ENCODE measurements around the gene FAM170B. TPM values are rescaled to one million over a fixed set of nuclear protein-coding genes. Genes with fewer than 3 reads are reported as not detected.

Gene FAM170B
- total RNA-seq, 2 donors from 2014 or later: not detected

DNA sequence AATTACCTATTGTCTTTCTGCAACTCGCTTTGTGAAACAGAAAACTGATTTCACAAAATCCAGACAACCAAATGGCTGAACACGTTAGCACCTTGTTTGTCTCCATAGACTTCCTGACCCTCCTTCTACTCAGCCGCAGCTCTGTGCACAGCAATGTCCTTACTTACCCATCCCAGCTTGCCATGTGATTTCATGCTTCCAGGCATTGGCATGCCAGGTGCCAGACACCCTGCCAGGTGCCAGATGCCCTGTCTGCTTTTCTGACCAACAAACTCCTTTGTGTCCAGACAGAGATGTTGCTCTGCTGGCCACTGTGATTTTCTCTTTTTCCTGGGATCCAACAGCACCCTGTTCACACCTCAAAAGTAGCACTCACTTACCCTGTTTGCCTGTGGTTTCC lies 16.1 kb upstream of the FAM170B start:
- no peak overlapping the region for H3K27ac ChIP-seq
- H3K36me3 ChIP-seq: no peaks in the 10 kb centered on the region
- H3K9ac ChIP-seq (ENCODE audit: low read depth in 2 of 2, low read length in 2 of 2): no peak overlapping the region
- no peak overlapping the region for H3K4me3 ChIP-seq
- H3K9me3 ChIP-seq: no peaks in the 10 kb centered on the region
- TF ChIP-seq, protein P1, sequence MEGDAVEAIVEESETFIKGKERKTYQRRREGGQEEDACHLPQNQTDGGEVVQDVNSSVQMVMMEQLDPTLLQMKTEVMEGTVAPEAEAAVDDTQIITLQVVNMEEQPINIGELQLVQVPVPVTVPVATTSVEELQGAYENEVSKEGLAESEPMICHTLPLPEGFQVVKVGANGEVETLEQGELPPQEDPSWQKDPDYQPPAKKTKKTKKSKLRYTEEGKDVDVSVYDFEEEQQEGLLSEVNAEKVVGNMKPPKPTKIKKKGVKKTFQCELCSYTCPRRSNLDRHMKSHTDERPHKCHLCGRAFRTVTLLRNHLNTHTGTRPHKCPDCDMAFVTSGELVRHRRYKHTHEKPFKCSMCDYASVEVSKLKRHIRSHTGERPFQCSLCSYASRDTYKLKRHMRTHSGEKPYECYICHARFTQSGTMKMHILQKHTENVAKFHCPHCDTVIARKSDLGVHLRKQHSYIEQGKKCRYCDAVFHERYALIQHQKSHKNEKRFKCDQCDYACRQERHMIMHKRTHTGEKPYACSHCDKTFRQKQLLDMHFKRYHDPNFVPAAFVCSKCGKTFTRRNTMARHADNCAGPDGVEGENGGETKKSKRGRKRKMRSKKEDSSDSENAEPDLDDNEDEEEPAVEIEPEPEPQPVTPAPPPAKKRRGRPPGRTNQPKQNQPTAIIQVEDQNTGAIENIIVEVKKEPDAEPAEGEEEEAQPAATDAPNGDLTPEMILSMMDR (IDR thresholded peaks at IDR 0.05): no peak
- intact Hi-C loops (cut with DNase I): no loop called here
- no peak for DNase-seq
- H3K27me3 ChIP-seq: no peaks in the 10 kb centered on the region
- no peaks in the 10 kb centered on the region for H3K4me1 ChIP-seq

DNA sequence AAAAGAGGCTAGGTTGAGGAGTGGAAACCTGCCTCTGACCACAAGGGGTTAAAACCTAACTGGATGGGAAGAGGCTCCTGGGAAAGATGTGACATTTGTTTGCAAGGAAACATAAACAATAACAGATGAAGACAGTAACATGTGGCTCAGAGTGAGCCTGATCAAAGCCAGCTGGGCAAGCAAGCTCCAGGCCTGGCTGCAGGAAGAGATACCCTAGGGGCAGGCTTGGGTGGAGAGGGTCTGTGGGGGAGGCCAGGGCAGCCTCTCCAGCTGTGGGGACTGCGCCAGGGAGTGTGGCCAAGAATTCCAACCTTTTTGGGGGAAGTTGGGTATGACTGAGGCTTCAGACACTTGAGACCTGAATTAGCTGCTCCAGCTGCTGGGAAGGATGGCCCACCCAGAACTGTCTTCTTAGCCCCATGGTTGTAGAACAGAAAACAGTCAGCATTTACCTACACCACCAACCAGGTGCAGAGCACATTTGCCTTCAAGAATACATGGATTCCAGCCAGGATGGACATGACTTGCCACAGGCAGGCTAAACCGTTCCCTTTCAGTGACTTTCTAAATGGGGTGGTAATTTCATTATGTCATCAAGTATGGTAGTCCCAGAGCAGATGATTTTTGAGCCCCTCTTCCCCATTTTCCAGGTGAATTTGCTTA lies 10.4 kb upstream of the FAM170B start:
- intact Hi-C loops (cut with DNase I): no loop called here
- Histone ChIP-seq H3K27me3 (no peaks in the 10 kb centered on the region), H3K36me3 (no peaks in the 10 kb centered on the region), H3K9ac (ENCODE audit: low read depth in 2 of 2, low read length in 2 of 2) (no peak overlapping the region), H3K9me3 (no peaks in the 10 kb centered on the region), H3K27ac (no peak overlapping the region), H3K4me1 (no peaks in the 10 kb centered on the region), H3K4me3 (no peak overlapping the region)
- DNase-seq: no peak
- TF ChIP-seq, protein P1 (IDR thresholded peaks at IDR 0.05): no peak

DNA sequence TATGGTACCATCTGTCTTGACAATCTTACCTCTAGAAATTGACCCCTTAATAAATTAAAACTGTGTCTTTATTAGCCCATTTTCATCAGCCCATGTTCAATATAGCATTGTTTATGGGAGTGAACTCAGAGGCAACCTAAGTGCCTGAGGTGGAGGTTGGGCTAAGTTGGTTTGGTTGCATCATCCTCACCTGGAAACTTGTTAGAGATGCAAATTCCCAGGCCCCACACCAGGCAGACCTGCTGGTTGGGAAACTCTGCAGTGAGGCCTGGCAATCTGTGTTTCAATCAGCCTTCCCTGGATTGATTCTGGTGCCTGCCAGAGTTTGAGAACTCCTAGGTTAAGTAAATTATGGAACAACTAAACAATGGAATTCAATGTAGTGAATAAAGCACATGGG lies 9.4 kb upstream of the FAM170B start:
- Histone ChIP-seq H3K4me1 (no peaks in the 10 kb centered on the region), H3K27me3 (no peaks in the 10 kb centered on the region), H3K27ac (no peak overlapping the region), H3K9ac (ENCODE audit: low read depth in 2 of 2, low read length in 2 of 2) (no peak overlapping the region), H3K4me3 (no peak overlapping the region), H3K36me3 (no peaks in the 10 kb centered on the region), H3K9me3 (no peaks in the 10 kb centered on the region)
- TF ChIP-seq, protein P1 (IDR thresholded peaks at IDR 0.05): no peak
- intact Hi-C loops (cut with DNase I): no loop called here
- no peak for DNase-seq

DNA sequence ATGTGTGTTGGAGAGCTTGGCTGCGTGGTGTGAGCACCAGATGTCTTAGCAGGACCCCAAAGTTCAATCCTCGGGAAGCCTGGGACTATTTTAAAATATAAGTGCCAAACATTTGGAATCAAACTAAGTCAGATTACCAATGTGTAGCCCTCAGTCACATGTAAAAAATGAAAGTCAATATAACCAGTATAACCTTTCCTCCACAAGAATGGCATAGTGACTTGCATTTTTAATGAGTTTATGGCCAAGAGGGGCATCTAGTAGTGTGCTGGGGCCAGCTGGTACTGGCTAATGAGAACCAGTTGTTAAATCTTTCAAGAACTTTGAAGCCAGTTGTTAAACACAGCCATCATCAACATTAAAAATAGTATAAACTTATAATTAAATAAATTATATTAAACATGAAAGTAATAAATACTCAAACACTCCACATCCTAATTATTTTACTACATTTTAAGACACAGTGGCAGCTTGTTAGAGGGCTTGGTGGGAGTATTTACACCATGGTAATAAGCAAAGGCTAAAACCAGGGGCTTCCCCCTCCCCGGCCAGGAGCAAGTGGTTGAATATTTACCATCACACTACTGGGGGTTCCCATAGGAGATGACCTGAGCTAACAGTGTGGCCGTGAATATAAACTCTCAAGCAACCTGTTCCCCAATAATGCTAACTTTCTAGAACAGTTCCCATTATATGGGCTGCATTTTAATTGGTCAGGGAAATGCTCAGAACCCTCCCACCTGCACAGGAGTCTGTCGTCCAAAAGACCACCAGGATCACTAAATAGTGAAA lies 7.9 kb upstream of the FAM170B start:
- no peak overlapping the region for H3K4me3 ChIP-seq
- H3K4me1 ChIP-seq: no peaks in the 10 kb centered on the region
- no peaks in the 10 kb centered on the region for H3K9me3 ChIP-seq
- TF ChIP-seq, protein P1 (IDR thresholded peaks at IDR 0.05): no peak
- H3K9ac ChIP-seq (ENCODE audit: low read depth in 2 of 2, low read length in 2 of 2): no peak overlapping the region
- no peaks in the 10 kb centered on the region for H3K27me3 ChIP-seq
- no peaks in the 10 kb centered on the region for H3K36me3 ChIP-seq
- DNase-seq: no peak
- intact Hi-C loops (cut with DNase I): no loop called here
- H3K27ac ChIP-seq: no peak overlapping the region

DNA sequence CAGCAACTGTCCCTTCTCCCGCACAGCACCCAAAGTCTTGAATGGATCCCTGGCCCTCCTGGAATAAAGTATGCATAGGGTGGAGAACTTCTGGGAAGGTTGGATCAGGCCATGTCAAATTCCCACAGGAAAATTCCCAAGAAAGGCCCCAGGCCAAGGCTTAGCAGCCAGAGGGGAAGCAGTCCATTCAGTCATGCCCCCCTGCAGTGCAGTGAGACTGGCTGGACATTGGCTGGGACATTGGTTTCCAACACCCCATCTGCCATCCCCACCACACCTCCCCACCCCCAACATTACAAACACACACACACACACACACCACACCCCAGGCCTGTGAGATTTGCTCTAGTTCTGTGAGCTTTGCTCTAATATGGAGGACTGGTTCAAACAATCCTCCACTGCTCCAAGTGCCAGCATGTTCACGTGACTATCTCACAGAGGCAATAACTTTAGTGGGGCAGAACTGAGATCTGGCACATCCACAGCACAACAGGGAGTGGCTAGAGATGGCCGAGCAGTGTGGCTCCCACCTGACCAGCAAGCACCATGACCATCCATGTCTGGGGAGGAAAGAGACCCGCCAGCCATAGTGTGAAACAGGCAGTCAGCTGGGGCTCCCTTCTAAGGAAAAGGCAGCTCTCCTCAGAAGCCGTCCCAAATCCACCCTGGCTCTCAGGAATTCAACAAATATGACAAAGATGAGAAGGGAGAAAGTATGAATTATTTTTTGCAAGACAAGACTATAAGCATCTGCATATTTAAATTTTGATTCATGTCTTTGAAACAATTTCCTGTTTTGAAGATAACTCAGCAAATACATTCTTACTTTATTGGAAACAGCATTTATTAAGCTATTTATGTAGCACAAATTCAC lies 6.7 kb upstream of the FAM170B start:
- Histone ChIP-seq H3K36me3 (no peaks in the 10 kb centered on the region), H3K9me3 (no peaks in the 10 kb centered on the region), H3K4me3 (no peak overlapping the region), H3K4me1 (no peaks in the 10 kb centered on the region), H3K9ac (ENCODE audit: low read depth in 2 of 2, low read length in 2 of 2) (no peak overlapping the region), H3K27ac (peak overlapping the region; percentile 50), H3K27me3 (no peaks in the 10 kb centered on the region)
- TF ChIP-seq, protein P1 (IDR thresholded peaks at IDR 0.05): no peak
- intact Hi-C loops (cut with DNase I): no loop called here
- DNase-seq: no peak
